SK-N-SH (cell line): Measurements from ENCODE around the gene AP4M1. TPM values are rescaled to one million over a fixed set of nuclear protein-coding genes. Genes with fewer than 3 reads are reported as not detected.
A peak's percentile ranks its signal among the peaks of the same experiment; 100 is the strongest.

Experiments used
- CTCF ChIA-PET: fragments of 300-600, 350-600 bp; formaldehyde crosslinking; extraction: SDS; loops from one replicate; lab custom pipeline; 2021; lab: Yijun Ruan, JAX
- POLR2A ChIA-PET: fragments of 350-600 bp; sonication (Branson Sonifier 250); formaldehyde crosslinking; extraction: SDS; loops from one replicate; lab custom pipeline; 2020; ENCODE audit warnings: antibody characterized with exemption, inconsistent platforms; lab: Yijun Ruan, JAX
- DNase-seq: peaks from one replicate; pipeline ENCODE4 v3.0.0; 2012
- H2AFZ ChIP-seq: fragments of 200-600 bp; sonication (generic); 2 replicates; pipeline ENCODE4 v1.8.1; 2016; ENCODE audit warnings: antibody characterized with exemption, mild to moderate bottlenecking, low read depth
- H3F3A ChIP-seq: fragments of 200-600 bp; sonication (generic); replicated peaks from 2 replicates; pipeline ENCODE3; 2016; ENCODE audit warnings: antibody characterized with exemption, mild to moderate bottlenecking; ENCODE audit not compliant: insufficient read depth
- H3K27ac ChIP-seq, 2 experiments: fragments of 200-500 bp in 1 of 2; fragments of 200-600 bp in 1 of 2; sonication (Bioruptor generic) in 1 of 2; sonication (generic), shearing (Covaris generic) in 1 of 2; 2 replicates each; pipeline versions ENCODE4 v1.5.1 to v1.6.1; 2014 to 2016; ENCODE audit warnings: low read depth in 2 of 2, inconsistent platforms in 1 of 2, low read length in 1 of 2, mild to moderate bottlenecking in 1 of 2, mixed read lengths in 1 of 2
- H3K27me3 ChIP-seq: fragments of 200-600 bp; sonication (generic), shearing (Covaris generic); 2 replicates; pipeline ENCODE4 v1.6.1; 2016; ENCODE audit warnings: mixed run types; ENCODE audit not compliant: insufficient read depth
- H3K36me3 ChIP-seq, 2 experiments: fragments of 200-500 bp in 1 of 2; fragments of 200-600 bp in 1 of 2; sonication (Bioruptor generic) in 1 of 2; sonication (generic) in 1 of 2; replicated peaks in 1 of 2; 2 replicates each; pipeline versions ENCODE3 to v1.5.1; 2014 to 2016; ENCODE audit warnings: low read length in 1 of 2, mild to moderate bottlenecking in 1 of 2; ENCODE audit not compliant: insufficient read depth in 2 of 2, control insufficient read depth in 1 of 2
- H3K4me1 ChIP-seq, 2 experiments: fragments of 200-500 bp in 1 of 2; fragments of 200-600 bp in 1 of 2; sonication (Bioruptor generic) in 1 of 2; sonication (generic), shearing (Covaris generic) in 1 of 2; 2 replicates each; pipeline versions ENCODE4 v1.5.1 to v1.6.1; 2014 to 2016; ENCODE audit warnings: low read depth in 1 of 2, low read length in 1 of 2, mixed run types in 1 of 2; ENCODE audit not compliant: insufficient read depth in 2 of 2, control insufficient read depth in 1 of 2
- H3K4me2 ChIP-seq: fragments of 200-600 bp; sonication (generic), shearing (Covaris generic); 2 replicates; pipeline ENCODE4 v1.6.1; 2017; ENCODE audit warnings: mixed run types
- H3K4me3 ChIP-seq, 2 experiments: fragments of 200-500 bp in 1 of 2; fragments of 200-600 bp in 1 of 2; sonication (Bioruptor generic) in 1 of 2; sonication (generic), shearing (Covaris generic) in 1 of 2; 2 replicates each; pipeline versions ENCODE4 v1.5.1 to v1.8.1; 2014 to 2016; ENCODE audit warnings: low read depth in 2 of 2, inconsistent platforms in 1 of 2, low read length in 1 of 2, mild to moderate bottlenecking in 1 of 2, mixed read lengths in 1 of 2, moderate library complexity in 1 of 2
- H3K79me2 ChIP-seq: fragments of 200-600 bp; sonication (generic); 2 replicates; pipeline ENCODE4 v1.8.1; 2017; ENCODE audit warnings: mild to moderate bottlenecking; ENCODE audit not compliant: insufficient read depth
- H3K9ac ChIP-seq: fragments of 200-600 bp; sonication (generic); 2 replicates; pipeline ENCODE4 v1.6.1; 2017; ENCODE audit warnings: mixed run types
- H3K9me2 ChIP-seq: fragments of 200-600 bp; sonication (generic); 2 replicates; pipeline ENCODE4 v1.6.1; 2017; ENCODE audit warnings: mixed run types
- H3K9me3 ChIP-seq: fragments of 200-600 bp; sonication (generic); 2 replicates; pipeline ENCODE4 v1.6.1; 2017; ENCODE audit warnings: mixed run types, mild to moderate bottlenecking, moderate library complexity
- H4K20me1 ChIP-seq: fragments of 200-600 bp; sonication (generic); 2 replicates; pipeline ENCODE4 v1.6.1; 2017; ENCODE audit warnings: mild to moderate bottlenecking, mixed run types; ENCODE audit not compliant: insufficient read depth
- CHD2 ChIP-seq: fragments of 150-350 bp; IDR thresholded peaks from 2 replicates; pipeline ENCODE4 v1.6.1; 2018; ENCODE audit warnings: low read length; ENCODE audit not compliant: partially characterized antibody
- CTCF ChIP-seq: fragments of 200-600 bp; sonication (generic); IDR thresholded peaks from 2 replicates; pipeline ENCODE4 v1.6.1; 2017; ENCODE audit warnings: antibody characterized with exemption, mild to moderate bottlenecking, moderate library complexity
- ELF1 ChIP-seq: IDR thresholded peaks from 2 replicates; pipeline ENCODE4 v1.4.0; 2012
- EP300 ChIP-seq, 2 experiments: IDR thresholded peaks; 2 replicates each; pipeline versions ENCODE4 v1.4.0 to v1.6.1; 2012; ENCODE audit warnings: borderline replicate concordance in 1 of 2, low read depth in 1 of 2, low read length in 1 of 2
- EZH2phosphoT487 ChIP-seq: fragments of 200-600 bp; sonication (generic); IDR thresholded peaks from 2 replicates; pipeline ENCODE4 v1.6.1; 2017; ENCODE audit warnings: low read depth, mixed run types, mild to moderate bottlenecking, antibody characterized with exemption, moderate library complexity, borderline replicate concordance
- FOSL2 ChIP-seq: IDR thresholded peaks from 2 replicates; pipeline ENCODE4 v1.4.0; 2012; ENCODE audit warnings: low read depth, mild to moderate bottlenecking, moderate library complexity, borderline replicate concordance
- FOXJ3 ChIP-seq: sonication (generic); formaldehyde crosslinking; IDR thresholded peaks from 2 replicates; pipeline ENCODE4 v1.5.1; 2020; ENCODE audit warnings: mild to moderate bottlenecking, missing genetic modification reagents
- FOXM1 ChIP-seq: IDR thresholded peaks from 2 replicates; pipeline ENCODE4 v1.4.0; 2012; ENCODE audit warnings: low read depth, mild to moderate bottlenecking
- GABPA ChIP-seq: IDR thresholded peaks from 2 replicates; pipeline ENCODE4 v1.4.0; 2012; ENCODE audit warnings: low read depth, mild to moderate bottlenecking
- GATA2 ChIP-seq: sonication (generic); formaldehyde crosslinking; IDR thresholded peaks from 2 replicates; pipeline ENCODE4 v1.5.0; 2020; ENCODE audit warnings: mild to moderate bottlenecking, missing genetic modification reagents
- IRF3 ChIP-seq: fragments of 150-350 bp; IDR thresholded peaks from 2 replicates; pipeline ENCODE4 v1.6.1; 2016; ENCODE audit warnings: mild to moderate bottlenecking, low read depth, low read length
- NFIC ChIP-seq: IDR thresholded peaks from 2 replicates; pipeline ENCODE4 v1.4.0; 2012; ENCODE audit warnings: borderline replicate concordance
- NRF1 ChIP-seq: IDR thresholded peaks from 2 replicates; pipeline ENCODE4 v1.6.1; 2012; ENCODE audit warnings: low read depth, mild to moderate bottlenecking, low read length
- PBX3 ChIP-seq: IDR thresholded peaks from 2 replicates; pipeline ENCODE4; 2012
- POLR2AphosphoS5 ChIP-seq: IDR thresholded peaks from 2 replicates; pipeline ENCODE4 v1.6.1; 2012; ENCODE audit warnings: low read depth, low read length
- RCOR1 ChIP-seq: fragments of 150-350 bp; IDR thresholded peaks from 2 replicates; pipeline ENCODE4 v1.6.1; 2017; ENCODE audit warnings: antibody characterized with exemption, low read length
- REST ChIP-seq: IDR thresholded peaks from 2 replicates; pipeline ENCODE4 v1.6.1; 2012; ENCODE audit warnings: mild to moderate bottlenecking, low read depth, low read length, moderate library complexity
- SMC3 ChIP-seq: IDR thresholded peaks from 2 replicates; pipeline ENCODE4 v1.6.1; 2012; ENCODE audit warnings: low read depth, low read length, improper control_type of control experiment
- TAF1 ChIP-seq: IDR thresholded peaks from 2 replicates; pipeline ENCODE4 v1.6.1; 2012; ENCODE audit warnings: low read depth, mild to moderate bottlenecking, low read length, moderate library complexity, borderline replicate concordance
- TCF12 ChIP-seq: IDR thresholded peaks from 2 replicates; pipeline ENCODE4 v1.4.0; 2012
- USF1 ChIP-seq: IDR thresholded peaks from 2 replicates; pipeline ENCODE4 v1.4.0; 2012; ENCODE audit warnings: low read depth, borderline replicate concordance
- USF2 ChIP-seq: fragments of 150-350 bp; IDR thresholded peaks from 2 replicates; pipeline ENCODE4 v1.6.1; 2017; ENCODE audit warnings: antibody characterized with exemption, low read length, low read depth, borderline replicate concordance
- YY1 ChIP-seq: IDR thresholded peaks from 2 replicates; pipeline ENCODE4 v1.4.0; 2012; ENCODE audit warnings: low read depth, mild to moderate bottlenecking
- WGBS: methylation state at CpG from one replicate; pipeline ENCODE4 v1.1.6; 2017; ENCODE audit warnings: low lambda C conversion rate; 5-methylcytosine and 5-hydroxymethylcytosine counted together
- polyA plus RNA-seq, 3 experiments: library from polyadenylated mRNA; depleted of rRNA; stranded (reverse); fragments of >200 nt; gene quantifications; 2 replicates each; pipeline ENCODE4 v1.2.3, GENCODE V29; 2012

The AP4M1 gene
- polyA plus RNA-seq, 1 of the 3 experiments (the other 2 are of a cell fraction), result 35.0 TPM

- peaks cover 56% of the 10 kb centered on the region for H3F3A ChIP-seq
- peak overlapping the region; percentile 93 for H3K4me2 ChIP-seq
- no peaks in the 10 kb centered on the region for H3K27me3 ChIP-seq
- H4K20me1 ChIP-seq, result no peaks in the 10 kb centered on the region
- H3K79me2 ChIP-seq, result peaks cover 41% of the 10 kb centered on the region
- H3K4me3 ChIP-seq, result peak overlapping the region in 1 of 2 experiments; percentile 15; a peak in 1 of 4 replicates
- H3K36me3 ChIP-seq, result peaks cover 18 to 20% of the 10 kb centered on the region in 2 experiments
- H3K9me2 ChIP-seq, result no peaks in the 10 kb centered on the region
- peaks cover 13 to 33% of the 10 kb centered on the region in 2 experiments; a peak in 3 of 4 replicates for H3K4me1 ChIP-seq
- DNase-seq, result peak; percentile 50
- H3K9ac ChIP-seq, result peak overlapping the region; percentile 62
- ChIA-PET POLR2A (interaction anchor here (7.5 kb wide), 1 partner anchor 14 kb away, joined by 98 read pairs; the partner anchor contains the start of genes AP4M1 and MCM7), CTCF (interaction anchor here (1.5 to 8.5 kb wide), 2 partner anchors 44 to 94 kb away, joined by 5 to 59 read pairs; no protein-coding TSS in a partner anchor)
- peak overlapping the region; percentile 84 to 98; a peak in 3 of 4 replicates for H3K27ac ChIP-seq
- H3K9me3 ChIP-seq, result no peaks in the 10 kb centered on the region
- WGBS, result 59% methylated on average over 10 of the region's 10 CpGs
- peak overlapping the region; percentile 7; the same call in 1 of the 2 replicates for H2AFZ ChIP-seq
- peak; percentile 96 for TF ChIP-seq POLR2AphosphoS5
- TF ChIP-seq FOSL2, result peak; percentile 94
- TF ChIP-seq RCOR1, result peak; percentile 70
- no peak for TF ChIP-seq IRF3
- peak; percentile 100 for TF ChIP-seq TCF12
- TF ChIP-seq CTCF, result 0 out of 2 replicates have a peak, but pooled peaks have one; percentile 1
- TF ChIP-seq TAF1, result peak; percentile 60
- TF ChIP-seq USF1, result 0 out of 2 replicates have a peak, but pooled peaks have one; percentile 25
- no peak for TF ChIP-seq SMC3
- peak; percentile 64 to 97 for TF ChIP-seq EP300 (IDR thresholded peaks at IDR 0.05; ENCODE audit: borderline replicate concordance in 1 of 2, low read depth in 1 of 2, low read length in 1 of 2)
- TF ChIP-seq ELF1, result peak; percentile 63; the same call in 1 of the 2 replicates
- no peak for TF ChIP-seq USF2
- peak; percentile 93 for TF ChIP-seq NFIC
- 0 out of 2 replicates have a peak, but pooled peaks have one; percentile 45 for TF ChIP-seq YY1
- no peak for TF ChIP-seq NRF1
- peak; percentile 94 for TF ChIP-seq FOXM1
- TF ChIP-seq PBX3, result peak; percentile 96
- no peak for TF ChIP-seq GATA2
- peak; percentile 56 for TF ChIP-seq REST
- TF ChIP-seq GABPA, result peak; percentile 69
- TF ChIP-seq FOXJ3 (CRISPR knock-in tag), result no peak
- no peak for TF ChIP-seq EZH2phosphoT487
- TF ChIP-seq CHD2, result peak; percentile 42
Observed at GRCh38 chr7:100087055-100087750, 14.2 kb upstream of the AP4M1 start.
